ENCODE data around the gene PIH1D1.

PIH1D1 gene

DNA sequence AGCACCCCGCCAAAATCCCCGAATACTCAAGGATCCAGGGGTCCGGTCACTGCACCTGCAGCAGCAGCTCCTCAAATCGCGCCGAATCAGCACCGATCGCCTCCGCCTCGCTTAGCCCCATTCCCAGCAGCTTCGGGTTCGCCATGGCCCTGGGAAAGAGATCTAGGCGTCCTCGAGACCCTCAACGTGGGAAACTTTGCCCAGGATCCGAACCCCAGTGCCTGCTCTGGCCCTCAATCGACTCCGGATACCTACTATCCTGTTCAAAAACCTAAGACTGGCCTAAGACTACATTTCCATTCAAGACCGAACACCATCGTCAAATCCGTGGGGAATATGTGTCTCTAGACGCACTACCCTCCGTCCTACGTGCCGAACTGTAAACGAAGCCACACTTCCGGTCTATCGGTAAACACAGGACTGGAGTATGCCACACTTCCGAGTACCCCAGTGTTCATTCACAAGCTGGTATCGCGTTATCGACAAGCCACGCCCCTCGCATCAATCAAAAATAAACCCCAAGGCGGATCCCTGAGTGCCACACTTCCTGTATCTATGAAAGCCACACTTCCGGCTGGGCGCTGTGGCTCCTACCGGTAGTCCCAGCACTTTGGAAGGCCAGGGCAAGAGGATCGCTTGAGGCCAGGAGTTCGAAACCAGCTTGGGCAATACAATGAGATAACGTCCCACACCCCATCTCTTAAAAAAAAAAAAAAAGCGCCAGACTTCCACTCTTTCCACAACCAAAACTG is at the start of gene PIH1D1:
PIH1D1 (minus strand) TSS at position 385 of the 752 bp plus-strand sequence; CDS start at position 145, 240 bp downstream.
- in situ Hi-C loops (cut with MboI; ENCODE audit: low sequenced_read_pairs), result no loop called here

DNA sequence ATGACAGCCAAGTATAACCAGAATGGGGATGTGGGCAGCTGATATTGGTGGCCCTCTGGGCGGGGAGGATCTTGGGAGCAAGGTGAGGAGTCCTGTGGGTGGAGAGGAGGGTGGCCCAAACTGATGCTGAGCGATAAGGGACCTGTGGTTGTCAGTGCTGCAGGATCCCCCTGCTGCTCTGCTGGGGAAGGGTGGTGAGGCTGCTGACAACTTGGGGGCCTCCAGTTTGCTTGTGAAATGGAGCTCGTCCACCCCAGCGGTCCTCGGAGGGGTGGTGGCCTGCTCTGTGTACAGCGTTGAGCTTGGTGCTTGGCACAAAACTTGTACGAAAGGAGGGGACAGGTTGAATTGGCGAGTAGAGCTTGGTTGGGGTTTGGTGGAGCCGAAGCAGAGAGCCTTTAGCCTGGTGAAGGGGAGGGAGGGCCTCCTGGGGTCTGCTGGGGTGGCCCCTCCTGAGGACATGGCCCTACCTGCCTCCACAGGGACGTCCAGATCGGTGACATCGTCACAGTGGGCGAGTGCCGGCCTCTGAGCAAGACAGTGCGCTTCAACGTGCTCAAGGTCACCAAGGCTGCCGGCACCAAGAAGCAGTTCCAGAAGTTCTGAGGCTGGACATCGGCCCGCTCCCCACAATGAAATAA is 47.5 kb upstream of the PIH1D1 start:
- in situ Hi-C loops (cut with MboI; ENCODE audit: low sequenced_read_pairs), result no loop called here

DNA sequence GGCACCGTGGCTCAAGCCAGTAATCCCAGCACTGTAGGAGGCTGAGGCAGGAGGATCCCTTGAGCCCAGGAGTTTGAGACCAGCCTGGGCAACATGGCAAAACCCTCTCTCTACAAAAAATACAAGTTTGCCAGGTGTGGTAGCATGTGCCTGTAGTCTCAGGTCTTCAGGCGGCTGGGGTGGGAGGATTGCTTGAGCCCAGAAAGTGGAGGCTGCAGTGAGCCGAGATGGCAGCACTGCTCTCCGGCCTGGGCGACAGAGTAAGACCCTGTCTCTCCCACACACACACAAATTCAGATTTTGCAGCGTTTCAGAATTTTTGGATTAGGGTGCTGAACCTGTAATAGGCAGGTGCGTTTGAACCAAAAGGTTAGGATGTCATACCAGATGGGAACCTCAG is 46.9 kb upstream of the PIH1D1 start:
- in situ Hi-C loops (cut with MboI; ENCODE audit: low sequenced_read_pairs), result no loop called here

DNA sequence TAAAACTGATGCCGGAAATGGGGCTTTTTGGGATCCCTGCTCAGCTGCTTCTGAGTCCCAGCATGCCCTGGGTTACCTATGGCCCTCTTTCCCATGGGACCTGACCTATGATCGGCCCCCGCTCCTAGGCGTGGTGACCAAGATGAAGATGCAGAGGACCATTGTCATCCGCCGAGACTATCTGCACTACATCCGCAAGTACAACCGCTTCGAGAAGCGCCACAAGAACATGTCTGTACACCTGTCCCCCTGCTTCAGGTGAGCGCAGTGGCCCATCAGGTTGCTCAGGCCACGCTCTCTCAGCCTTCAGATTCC is 46.1 kb upstream of the PIH1D1 start:
- in situ Hi-C loops (cut with MboI; ENCODE audit: low sequenced_read_pairs), result no loop called here

DNA sequence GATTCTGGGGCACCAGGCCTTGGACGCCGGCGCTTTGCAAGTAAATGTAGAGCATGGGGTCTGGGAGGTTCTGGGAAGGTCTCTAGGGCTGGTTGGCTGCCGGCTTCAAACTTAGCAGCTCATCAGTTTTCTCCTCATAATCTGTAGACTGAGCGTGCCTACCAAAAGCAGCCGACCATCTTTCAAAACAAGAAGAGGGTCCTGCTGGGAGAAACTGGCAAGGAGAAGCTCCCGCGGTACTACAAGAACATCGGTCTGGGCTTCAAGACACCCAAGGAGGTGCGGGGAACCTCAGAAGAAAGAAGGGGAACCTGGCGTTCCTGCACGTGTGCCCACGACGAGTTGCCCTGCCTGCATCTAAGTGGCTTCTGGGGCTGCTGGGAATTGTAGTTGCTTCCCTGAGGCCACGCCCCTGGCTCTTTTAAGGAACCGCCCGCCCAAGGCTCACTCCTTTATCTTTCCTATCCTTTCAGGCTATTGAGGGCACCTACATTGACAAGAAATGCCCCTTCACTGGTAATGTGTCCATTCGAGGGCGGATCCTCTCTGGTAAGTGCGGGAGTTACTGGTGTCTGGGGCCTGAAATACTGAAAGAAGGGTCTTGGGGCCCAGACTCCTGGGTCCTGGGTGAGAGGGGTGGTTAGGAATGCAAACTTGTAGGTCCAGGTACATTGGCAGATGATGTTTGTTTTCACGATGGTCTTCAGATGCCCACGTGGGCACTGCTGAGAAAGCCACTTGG is 45.6 kb upstream of the PIH1D1 start:
- in situ Hi-C loops (cut with MboI; ENCODE audit: low sequenced_read_pairs), result no loop called here

DNA sequence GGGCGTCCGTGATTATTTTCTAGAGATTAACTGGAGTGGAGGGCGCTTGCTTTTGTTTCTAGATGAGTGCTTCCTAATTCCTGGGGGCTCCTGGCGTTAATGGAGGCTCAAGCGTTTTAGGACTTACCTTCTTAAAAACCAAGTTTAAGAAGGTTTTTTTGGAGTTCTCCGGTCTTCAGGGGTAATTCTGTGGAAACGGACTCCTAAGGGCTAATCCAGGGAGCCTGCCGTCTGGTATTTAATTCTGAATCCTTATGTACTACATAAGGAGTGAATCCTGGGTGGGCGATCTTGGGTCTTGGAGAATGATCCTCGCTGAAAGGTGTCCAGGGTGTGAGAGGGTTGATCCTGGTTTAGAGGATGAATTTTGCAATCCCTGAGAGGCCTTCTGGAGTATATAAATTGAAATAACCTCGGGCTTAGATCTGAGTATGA is 45.0 kb upstream of the PIH1D1 start:
- in situ Hi-C loops (cut with MboI; ENCODE audit: low sequenced_read_pairs), result no loop called here

DNA sequence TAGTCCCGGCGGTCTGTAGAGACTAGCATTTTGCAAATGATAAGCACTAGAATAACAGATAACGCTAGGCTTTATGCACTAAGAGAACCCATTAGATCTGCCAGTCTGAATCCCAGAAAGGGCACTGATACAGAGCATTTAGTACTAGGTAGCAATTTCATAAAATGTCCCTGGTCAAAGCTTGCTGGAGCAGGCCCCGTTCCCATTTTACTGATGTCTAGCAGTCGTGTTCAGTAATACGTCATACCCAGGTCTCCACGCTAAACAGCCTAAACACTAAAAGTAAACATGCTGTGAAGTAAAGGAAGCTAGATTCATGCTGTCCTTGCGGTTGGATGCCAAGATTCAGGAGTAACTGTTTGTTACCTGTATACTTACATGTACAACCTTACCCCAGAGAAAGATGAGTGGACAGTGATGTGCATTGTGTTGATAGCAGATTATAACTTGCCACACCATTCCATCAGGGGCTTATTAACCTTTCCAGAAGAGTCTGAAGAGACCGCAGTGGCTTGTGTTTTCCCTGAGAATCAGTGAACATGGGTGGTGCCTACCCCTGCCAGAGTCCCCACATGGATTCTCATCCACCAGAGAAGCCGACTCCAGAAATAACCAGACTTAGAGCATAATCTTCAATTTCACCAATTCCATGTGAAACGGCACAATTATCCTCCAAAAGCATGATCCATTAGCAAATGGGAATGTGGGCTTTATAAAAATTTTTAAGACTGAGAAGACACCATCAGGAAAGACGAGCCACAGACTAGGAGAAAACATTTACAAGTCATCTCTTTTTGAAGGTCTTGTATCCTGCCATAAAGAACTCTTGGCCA is 41.2 kb upstream of the PIH1D1 start:
- in situ Hi-C loops (cut with MboI; ENCODE audit: low sequenced_read_pairs), result no loop called here

DNA sequence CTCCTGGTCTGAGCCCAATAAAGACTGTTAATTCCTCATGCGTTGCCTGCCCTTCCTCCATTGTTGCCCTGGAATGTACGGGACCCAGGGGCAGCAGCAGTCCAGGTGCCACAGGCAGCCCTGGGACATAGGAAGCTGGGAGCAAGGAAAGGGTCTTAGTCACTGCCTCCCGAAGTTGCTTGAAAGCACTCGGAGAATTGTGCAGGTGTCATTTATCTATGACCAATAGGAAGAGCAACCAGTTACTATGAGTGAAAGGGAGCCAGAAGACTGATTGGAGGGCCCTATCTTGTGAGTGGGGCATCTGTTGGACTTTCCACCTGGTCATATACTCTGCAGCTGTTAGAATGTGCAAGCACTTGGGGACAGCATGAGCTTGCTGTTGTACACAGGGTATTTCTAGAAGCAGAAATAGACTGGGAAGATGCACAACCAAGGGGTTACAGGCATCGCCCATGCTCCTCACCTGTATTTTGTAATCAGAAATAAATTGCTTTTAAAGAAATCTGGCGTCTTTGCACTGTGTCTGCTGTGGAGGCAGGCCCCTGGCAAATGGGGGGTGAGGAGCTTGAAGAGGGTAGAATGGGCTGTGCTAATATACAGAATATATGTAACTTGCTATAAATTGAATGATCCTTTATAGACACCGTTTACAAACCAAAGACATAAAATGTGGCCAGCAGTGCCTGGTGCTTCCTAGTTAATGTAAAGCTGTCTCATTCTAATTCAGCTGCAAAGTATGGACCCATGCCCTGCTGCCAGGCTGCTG is 40.4 kb upstream of the PIH1D1 start:
- in situ Hi-C loops (cut with MboI; ENCODE audit: low sequenced_read_pairs), result no loop called here

DNA sequence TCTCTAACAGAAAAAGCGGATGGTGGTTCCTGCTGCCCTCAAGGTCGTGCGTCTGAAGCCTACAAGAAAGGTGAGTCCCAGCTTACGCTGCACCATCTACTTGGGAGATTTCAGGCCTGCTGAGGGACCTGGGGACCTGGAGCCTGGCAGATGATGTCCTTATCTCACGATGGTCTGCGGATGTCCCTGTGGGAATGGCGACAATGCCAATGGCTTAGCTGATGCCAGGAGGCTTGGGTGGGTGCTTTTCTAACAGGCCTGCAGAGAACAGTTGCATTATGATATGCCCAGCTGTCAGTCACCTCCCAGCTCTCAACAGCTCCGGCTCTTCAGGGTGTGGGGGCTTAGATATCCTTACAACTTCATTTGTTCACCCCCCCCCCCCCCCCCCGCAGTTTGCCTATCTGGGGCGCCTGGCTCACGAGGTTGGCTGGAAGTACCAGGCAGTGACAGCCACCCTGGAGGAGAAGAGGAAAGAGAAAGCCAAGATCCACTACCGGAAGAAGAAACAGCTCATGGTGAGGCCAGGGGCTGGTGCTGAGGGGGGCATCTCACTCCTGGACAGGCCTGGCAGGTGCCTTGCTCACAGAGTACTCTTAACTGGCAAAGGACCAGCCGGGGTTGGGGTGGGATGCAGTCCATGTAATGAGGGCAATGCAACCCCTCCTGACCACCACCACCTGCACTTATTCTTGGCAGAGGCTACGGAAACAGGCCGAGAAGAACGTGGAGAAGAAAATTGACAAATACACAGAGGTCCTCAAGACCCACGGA is 39.6 kb upstream of the PIH1D1 start:
- in situ Hi-C loops (cut with MboI; ENCODE audit: low sequenced_read_pairs), result no loop called here

DNA sequence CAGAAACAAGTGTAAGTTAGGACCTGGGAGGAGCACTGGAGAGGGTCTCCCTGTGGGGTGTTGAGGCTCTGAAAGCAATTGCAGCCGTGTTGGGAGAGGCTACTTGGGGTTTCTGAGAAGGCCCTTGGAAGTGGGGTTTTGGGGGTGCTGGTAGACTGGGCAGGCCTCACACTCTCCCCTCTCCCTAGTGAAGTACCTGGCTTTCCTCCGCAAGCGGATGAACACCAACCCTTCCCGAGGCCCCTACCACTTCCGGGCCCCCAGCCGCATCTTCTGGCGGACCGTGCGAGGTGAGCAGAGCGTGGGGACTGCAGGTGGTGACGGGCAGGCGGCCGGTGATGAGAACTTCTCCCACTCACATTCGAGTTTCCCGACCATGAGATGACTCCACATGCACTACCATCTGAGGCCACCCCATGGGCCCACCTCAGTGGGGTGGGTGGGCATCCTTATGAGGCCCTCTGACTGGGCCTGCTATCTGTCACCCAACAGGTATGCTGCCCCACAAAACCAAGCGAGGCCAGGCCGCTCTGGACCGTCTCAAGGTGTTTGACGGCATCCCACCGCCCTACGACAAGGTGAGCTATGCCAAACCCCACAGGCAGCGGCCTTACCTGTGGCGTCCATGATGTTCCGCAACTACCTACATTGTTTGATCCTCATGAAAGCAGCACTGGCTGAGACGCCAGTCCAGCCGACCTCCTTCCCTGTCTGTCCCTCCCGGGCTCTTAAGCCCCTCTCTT is 38.8 kb upstream of the PIH1D1 start:
- in situ Hi-C loops (cut with MboI; ENCODE audit: low sequenced_read_pairs), result no loop called here

DNA sequence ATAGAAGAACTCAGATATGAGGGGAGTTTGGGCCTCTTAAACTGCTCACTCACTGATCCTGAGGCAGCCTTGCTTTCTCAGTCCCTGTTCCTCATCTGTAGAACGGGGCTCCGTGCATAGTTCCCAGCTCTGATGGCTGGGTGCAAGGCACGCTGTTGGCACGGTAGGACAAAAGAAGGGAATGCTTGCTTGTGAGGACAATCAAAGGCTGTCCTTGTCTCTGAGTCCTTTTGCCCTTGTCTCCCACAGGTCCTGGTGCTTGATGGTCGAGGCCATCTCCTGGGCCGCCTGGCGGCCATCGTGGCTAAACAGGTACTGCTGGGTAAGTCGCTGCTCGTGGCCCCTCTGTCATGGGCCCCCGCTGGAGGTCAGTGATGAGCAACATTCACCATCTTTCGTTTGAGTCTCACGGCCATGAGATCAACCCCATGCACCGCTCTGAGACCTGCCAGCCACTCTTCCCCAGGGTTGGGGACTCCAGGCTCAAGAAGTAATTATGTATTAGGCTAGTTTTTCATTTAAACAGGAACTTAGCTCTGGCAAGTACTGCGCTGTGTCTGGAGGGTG is 38.1 kb upstream of the PIH1D1 start:
- in situ Hi-C loops (cut with MboI; ENCODE audit: low sequenced_read_pairs), result no loop called here

DNA sequence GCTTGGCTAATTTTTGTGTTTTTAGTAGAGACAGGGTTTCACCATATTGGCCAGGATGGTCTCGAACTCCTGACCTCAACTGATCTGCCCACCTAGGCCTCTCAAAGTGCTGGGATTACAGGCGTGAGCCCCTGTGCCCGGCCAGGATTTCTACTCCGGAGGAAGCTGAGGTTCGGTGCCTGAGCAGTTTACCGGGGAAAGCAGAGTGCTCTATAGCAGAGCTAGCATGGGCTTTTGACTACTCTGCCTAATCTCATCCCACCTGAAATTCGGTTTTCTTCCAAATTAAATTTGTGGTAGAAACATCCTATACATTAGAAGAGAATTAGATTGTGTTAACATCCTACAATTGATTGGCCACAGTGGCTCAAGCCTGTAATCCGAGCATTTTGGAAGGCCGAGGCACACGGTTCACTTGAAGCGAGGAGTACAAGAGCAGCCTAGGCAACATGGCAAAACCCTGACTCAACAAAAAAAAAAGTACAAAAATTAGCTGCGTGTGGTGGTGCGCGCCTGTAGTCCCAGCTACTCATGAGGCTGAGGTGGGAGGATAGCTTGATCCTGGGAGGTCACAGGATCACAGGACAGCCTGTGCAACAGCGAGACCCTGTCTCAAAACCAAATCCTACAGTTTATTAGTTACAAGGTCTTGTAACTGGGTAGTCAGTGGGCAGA is 37.4 kb upstream of the PIH1D1 start:
- in situ Hi-C loops (cut with MboI; ENCODE audit: low sequenced_read_pairs), result no loop called here

DNA sequence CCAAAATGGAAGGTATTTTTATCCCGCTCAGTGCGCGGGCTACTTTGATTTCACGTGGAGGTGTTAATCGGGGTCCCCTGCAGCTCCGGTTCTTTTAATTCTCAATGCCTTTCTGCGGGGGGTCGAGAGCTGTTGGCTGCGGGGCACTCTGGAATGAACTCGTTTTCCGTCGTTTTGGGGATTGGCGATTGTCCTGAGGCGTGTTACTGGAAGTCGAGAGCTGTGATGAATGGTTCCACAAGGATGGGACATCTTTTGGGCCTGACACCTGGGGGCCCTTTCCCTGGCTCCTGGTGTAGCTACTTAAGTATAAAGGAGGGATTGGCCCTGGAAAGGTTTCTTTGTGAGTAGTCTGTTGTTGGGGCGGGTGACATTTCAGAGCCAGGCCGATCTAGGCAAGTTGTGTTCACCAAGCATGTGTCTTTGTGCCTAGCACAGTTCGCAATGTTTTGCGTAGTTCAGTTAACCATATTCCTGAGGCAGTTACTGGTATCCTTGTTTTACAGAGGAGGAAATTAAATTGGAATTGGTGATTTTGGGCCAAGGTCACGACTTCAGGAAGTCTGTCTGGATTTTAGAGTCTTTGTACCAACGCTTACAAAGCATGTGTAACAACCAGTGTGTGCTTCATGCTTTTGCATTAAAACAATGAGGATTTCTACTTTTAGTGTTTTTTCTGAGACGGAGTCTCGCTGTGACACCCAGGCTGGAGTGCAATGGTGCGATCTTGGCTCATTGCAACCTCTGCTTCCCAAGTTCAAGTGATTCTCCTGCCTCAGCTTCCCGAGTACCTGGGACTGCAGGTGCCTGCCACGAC is 36.6 kb upstream of the PIH1D1 start:
- in situ Hi-C loops (cut with MboI; ENCODE audit: low sequenced_read_pairs), result no loop called here

DNA sequence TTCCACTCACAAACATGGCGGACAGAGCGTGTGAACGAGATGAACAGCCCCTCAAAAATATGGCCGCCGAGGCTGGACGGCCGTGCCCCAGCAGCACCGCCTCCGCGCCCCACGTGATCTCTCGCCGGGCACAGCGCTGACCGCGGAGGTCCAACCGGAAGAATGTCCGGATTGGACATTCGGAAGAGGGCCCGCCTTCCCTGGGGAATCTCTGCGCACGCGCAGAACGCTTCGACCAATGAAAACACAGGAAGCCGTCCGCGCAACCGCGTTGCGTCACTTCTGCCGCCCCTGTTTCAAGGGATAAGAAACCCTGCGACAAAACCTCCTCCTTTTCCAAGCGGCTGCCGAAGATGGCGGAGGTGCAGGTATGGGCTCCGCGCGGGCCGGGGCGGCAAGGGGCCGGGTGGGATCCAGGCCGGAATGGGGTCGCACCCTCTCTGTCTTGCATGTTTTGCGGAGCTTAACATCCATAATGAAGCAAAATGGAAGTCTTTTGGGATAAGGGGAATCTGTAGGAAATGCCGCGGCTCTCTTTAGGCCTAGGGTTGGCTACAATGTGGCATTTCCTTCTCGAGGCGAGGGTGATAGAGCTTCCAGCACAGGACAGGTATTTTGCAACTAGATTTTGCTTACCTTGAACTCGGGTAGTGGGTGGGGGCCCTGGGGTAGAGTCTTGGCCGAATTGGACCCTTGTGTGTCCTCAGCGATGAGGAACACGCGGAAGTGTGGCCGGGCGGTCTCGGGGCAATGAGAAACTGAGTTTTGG is 35.8 kb upstream of the PIH1D1 start, which contains the start of gene RPL13A:
RPL13A (plus strand) TSS at position 332 of the 769 bp plus-strand sequence; CDS start at position 354, 22 bp downstream.
- in situ Hi-C loops (cut with MboI; ENCODE audit: low sequenced_read_pairs), result no loop called here

DNA sequence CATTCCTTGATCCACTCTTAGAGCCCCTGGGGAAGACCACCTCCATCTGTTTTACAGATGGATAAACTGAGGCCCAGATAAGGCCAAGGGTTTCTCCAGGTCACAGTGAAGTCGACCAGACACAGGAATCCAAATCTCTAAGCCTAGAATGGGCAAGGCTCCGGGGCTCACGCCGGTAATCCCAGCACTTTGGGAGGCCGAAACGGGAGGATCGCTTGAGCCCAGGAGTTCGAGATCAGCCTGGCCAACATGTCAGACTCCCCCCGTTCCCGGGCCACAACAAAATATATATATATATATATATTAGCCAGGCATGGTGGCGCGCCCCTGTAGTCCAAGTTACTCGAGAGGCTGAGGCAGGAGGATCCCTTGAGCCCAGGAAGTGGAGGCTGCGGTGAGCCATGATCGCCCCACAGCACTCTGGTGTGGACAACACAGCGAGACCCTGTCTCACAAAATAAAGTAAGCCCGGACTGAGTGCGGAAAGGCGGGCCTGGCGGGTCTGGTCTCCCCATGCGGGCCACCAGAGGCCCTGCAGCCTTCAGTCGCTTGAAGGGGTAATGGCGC is 35.2 kb upstream of the PIH1D1 start:
- in situ Hi-C loops (cut with MboI; ENCODE audit: low sequenced_read_pairs), result no loop called here

DNA sequence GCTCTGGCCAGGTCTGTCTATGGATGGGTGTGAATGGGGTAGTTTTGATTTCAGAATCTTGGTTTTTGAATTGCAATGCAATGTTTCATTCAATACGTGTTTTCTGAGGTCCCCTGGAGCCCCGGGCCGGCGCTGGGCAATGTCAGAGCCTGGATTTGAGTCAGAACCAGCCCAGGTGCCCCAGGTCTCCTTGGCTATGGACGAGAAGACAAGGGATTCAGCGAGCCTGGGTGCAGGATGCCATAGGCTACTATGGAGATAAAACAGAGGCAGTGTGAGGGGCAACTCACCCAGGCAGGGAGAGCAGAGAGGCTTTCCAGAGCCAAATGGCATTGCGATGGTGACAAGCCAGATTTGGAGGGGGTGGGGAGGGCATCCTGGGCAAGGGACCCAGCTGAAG is 34.6 kb upstream of the PIH1D1 start:
- in situ Hi-C loops (cut with MboI; ENCODE audit: low sequenced_read_pairs), result no loop called here
